ENCODE data around the gene SPOCD1.

Gene SPOCD1

DNA sequence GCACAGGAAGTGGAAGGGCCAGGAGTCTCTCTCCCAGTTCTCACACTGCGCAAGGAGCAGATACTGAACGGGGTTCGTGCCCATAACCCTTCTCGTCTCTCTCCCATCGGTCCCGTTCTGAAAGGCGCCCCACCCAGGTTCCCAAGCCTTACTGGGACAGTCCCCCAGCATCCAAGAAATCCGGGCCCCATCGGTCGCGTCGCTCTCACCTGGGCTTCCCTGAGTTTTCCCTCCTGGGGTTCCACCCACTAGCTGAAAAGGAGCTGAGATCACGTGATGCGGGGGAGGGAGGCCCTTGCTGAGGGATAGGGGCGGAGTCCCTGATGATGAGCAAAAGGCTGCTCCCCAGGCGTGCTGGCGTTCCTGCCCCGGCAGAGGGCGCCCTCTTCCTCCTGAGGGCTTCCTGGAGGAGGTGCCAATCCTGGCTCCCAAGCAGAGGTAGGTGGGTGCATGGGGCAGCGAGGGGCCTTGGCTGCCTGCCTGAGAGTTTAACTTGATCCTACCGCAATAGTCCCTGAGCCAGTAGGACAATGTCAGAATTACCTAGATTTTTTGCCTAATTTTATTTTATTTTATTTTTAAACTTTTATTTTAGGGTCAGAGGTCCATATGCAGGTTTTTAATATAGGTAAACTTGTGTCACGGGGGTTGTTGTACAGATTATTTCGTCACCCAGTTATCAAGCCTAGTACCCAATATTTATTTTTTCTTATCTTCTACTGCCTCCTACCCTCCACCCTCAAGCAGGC, at the start of gene SPOCD1:
SPOCD1 (minus strand) TSS at position 271 of the 749 bp plus-strand sequence. CDS start 689 bp downstream, outside the sequence.
- peak; percentile 59 for DNase-seq (ENCODE audit: low read depth, low spot score)

DNA sequence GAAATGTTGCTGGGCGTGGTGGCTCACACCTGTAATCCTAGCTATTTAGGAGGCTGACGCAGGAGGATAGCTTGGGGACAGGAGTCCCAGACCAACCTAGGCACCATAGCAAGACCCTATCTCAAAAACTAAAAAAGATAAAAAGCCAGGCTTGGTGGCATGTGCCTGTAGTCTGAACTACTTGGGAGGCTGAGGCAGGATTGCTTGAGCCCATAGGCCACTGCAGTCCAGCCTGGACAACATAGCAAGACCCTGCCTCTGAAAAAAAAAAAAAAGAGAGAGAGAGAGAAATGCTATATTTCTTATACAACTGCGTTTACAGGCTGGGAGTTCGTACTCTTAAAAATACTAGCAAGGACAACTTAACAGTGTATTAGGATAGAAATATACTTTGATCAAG, 46.2 kb upstream of the SPOCD1 start:
- no peak for DNase-seq (ENCODE audit: low read depth, low spot score)

DNA sequence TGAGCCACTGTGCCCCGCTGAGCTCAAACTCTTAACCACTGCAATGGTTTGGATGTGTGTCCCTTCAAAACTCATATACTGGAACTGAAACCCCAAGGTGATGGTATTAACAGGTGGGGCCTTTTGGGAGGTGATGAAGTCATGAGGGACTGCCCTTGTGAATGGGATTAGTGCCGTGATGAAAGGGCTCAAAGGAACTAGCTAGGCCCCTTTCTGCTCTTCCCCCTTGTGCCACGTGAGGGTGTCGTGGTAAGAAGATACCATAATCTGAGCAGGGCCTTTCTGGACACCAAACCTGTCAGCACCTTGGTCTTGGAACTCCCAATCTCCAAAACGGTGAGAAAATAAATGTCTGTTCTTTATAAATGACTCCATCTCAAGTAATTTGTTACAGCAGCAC, 45.5 kb upstream of the SPOCD1 start:
- DNase-seq (ENCODE audit: low read depth, low spot score) = no peak

DNA sequence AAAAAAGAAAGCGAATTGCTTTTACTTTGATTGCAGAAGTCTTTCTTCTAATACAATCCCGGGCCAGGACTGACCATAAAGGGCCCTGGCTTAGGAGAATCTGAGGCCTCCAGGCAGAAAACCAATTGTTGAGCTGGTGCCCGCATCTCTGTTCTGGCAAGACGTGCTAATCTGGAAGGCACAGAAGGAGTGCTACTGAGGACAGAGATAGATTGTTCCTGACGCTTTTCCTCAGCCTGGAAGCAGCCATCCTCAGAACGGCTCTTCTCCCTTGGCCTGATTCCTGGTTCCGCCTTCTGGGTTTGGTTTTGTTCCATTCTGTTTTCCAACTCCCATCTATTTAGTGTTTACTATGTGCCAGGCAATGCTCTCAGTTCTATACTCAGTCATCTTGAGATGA, 44.8 kb upstream of the SPOCD1 start:
- no peak for DNase-seq (ENCODE audit: low read depth, low spot score)

DNA sequence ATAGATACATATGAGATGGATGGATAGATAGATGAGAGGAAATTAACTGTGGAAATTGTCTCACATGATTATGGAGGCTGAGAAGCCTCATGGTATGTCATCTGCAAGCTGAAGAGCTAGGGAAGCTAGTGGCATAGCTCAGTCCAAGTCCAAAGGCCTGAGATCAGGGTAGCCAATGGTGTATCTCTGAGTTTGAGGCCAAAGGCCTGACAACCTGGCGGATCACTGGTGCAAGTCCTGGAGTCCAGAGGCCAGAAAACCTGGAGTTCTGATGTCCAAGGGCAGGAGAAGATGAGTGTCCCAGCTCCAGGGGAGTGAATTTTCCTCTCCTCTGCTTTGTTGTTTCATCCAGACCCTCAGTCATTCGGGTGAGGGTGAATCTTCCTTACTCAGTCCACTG, 43.9 kb upstream of the SPOCD1 start:
- no peak for DNase-seq (ENCODE audit: low read depth, low spot score)

DNA sequence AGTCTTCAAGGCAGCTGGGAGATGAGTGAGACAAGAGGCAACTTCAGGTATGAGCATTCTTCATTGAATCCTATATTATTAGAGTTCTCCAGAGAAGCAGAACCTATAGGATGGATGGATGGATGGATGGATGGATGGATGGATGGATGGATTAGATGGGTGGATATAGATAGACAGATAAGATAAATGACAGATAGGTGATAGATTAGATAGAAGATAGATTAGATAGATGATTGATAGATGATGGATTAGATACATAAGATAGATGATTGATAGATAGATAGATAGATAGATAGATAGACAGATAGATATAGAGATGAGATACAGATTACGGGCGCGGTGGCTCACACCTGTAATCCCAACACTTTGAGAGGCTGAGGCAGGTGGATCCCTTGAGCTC, 43.2 kb upstream of the SPOCD1 start:
- no peak for DNase-seq (ENCODE audit: low read depth, low spot score)

DNA sequence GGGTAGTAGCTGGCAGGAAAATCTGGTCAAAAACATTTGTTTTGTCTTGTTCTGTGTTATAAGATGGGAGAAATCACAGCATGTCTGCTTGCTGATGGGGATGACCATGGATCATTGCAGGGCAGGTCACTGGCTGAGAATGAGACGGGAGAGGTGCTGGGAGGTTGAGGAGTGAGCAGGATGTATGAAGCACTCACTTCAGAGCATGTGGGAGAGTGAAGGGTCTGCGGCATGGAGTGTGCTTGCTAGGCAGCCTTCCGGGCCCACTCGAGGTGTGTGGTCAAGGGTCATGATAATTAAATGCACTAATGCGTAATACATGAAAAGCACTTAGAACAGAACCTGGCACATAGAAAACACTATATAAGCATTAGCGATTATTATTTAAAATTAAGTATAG, 42.0 kb upstream of the SPOCD1 start:
- no peak for DNase-seq (ENCODE audit: low read depth, low spot score)

DNA sequence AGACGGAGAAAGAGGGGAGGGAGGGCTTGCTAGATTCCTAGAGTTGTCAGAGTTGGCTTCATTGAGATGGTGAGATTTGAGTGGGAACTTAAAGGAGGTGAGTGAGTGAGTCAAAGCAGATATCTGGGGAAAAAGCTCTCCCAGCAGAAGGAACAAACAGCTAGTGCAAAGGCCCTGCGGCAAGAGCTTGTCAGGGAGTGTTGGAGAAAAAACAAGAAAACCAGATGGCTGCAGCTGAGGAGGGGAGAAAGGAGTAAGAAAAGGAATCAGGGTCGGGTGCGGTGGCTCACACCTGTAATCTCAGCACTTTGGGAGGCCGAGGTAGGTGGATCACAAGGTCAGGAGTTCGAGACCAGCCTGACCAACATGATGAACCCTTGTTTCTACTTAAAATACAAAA, 40.3 kb upstream of the SPOCD1 start:
- no peak for DNase-seq (ENCODE audit: low read depth, low spot score)

DNA sequence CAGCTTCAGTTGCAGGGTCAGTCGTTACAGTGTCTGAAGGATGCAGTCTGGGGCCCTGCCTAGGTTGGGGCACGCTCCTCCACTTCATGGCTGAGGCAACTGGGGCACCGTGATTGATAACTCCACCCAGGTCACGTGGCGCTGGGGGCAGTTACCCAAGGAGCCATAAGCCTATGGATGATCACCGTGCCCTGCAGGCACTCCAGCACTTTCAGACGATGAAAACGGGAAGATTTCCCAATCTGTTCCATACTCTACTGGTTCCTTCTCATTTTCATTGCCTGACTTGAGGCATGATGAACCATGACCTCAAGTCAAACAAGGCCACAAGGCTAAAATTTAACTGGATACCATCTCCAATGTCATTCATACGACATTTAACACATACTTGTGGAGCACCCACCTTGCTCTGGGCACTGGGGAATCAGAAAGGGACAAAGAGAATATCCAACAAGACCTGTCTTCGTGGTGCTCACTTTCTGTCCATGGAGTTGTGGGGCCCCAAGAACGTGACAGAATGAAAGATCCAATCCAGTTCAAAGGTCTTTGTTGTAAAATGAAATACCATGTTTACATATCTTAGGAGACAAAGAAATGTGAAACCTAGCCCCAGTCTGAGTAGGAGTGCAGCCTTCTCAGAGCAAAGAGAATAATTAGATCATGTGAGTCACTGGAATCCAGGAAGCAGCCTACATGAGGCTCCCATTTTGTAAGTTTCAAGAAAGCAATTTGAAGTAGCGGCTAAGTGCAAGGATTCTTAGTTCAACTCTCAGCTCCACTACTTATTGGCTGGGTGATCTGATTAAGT, 39.4 kb upstream of the SPOCD1 start:
- no peak for DNase-seq (ENCODE audit: low read depth, low spot score)

DNA sequence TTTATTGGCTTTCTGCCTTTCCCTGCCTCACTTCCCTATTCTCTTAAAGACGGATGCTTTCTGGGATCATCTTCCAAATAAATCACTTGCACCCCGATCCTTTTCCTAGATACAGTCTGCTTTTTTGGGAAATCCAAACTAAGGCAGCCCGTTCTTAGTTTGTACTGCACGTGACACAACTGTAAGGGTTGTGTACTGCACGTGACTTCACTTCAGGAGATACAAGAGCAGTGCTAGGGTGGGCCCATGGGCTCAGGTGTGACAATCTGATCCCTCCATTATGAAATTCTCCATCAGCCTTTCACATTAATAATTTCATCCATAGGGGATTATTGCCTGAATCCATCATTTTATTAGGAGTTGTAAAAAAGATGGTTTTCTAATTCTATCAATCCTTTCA, 33.8 kb upstream of the SPOCD1 start:
- DNase-seq (ENCODE audit: low read depth, low spot score) = no peak

DNA sequence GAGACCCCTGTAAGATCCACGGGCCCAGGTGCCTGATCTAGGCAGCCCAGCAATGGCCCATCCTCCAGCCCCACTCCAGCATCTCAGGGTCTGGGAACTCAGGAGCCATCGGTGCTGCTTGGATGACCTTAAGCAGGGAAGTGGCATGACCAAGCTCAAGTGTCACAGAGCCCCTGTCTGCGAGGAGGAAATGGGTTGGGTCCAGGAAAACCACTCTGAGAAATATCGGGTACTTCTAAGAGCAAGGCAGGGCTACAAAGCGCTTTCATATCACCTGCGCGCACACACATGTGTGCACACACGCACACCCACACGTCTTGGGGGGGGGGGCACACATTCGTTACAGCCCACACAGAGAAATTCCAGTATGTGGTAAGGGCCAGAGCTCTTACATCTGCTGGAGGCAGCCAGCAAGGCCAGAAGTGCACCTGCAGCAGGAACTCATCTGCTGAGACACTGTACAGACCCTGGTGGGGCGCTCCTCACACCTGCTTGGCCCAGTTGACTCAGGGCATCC, 32.6 kb upstream of the SPOCD1 start:
- DNase-seq (ENCODE audit: low read depth, low spot score) = no peak

DNA sequence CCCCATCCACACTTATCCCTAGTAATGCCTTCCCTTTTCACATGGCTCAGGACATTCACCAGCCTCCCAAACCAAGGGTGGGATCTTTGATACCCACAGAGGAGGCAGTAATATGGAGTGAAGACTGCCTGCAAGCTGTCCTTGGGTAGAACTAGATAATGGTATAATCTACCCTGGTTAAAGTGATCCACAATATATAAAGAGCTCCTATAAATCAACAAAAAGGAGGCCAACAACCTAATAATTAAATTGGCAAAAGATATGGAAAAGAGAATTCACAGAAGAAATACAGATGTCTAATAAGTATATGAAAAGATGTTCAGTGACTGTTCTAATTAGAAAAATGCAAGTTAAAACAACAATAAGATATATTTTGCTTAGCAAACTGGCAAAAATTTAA, 30.7 kb upstream of the SPOCD1 start:
- no peak for DNase-seq (ENCODE audit: low read depth, low spot score)

DNA sequence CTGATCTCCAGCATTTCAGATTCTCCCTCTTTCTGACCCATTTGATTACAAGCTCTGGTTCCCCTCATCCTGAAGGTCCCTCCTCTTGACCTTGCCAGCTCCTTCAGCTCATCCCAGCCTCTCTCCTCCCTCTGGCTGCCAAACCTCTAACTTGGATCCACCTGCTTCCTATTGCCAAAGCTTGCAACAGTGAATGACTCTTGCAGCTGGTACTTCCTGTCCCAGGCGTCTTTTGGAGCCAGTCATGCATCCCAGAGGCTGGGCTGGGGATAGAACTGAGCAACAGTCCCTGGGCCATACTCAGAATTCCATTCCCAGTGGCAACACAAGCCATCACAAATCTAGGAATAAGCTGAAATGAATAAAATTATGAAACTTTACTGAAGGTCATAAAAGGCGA, 27.7 kb upstream of the SPOCD1 start:
- no peak for DNase-seq (ENCODE audit: low read depth, low spot score)

DNA sequence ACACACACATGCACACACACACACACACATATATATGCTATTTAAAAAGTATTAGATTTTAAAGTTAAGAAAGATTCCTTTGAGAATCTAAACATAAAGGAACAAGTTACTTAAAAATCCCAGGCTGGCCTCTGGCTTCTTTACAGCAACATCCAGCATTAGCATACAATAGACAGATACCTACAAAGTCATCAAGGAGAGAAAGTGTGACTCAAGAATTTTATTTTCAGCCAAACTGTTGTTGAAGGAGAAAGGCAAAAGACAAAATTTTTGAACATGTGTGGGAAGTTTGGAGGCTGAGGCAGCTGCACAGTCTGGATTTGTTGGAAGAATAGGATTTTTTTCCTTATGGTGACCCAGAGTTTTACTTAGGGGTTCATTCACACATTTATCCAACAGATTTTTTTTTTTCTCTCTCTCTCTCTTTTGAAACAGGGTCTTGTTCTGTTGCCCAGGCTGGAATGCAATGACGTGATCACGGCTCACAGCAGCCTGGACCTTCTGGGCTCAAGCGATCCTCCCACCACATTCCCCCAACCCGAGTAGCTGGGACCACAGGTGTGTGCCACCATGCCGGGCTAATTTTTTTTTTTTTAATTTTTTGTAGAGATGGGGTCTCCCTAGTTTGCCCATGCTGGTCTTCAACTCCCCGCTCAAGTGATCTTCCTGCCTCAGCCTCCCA, 24.0 kb upstream of the SPOCD1 start:
- DNase-seq (ENCODE audit: low read depth, low spot score) = no peak

DNA sequence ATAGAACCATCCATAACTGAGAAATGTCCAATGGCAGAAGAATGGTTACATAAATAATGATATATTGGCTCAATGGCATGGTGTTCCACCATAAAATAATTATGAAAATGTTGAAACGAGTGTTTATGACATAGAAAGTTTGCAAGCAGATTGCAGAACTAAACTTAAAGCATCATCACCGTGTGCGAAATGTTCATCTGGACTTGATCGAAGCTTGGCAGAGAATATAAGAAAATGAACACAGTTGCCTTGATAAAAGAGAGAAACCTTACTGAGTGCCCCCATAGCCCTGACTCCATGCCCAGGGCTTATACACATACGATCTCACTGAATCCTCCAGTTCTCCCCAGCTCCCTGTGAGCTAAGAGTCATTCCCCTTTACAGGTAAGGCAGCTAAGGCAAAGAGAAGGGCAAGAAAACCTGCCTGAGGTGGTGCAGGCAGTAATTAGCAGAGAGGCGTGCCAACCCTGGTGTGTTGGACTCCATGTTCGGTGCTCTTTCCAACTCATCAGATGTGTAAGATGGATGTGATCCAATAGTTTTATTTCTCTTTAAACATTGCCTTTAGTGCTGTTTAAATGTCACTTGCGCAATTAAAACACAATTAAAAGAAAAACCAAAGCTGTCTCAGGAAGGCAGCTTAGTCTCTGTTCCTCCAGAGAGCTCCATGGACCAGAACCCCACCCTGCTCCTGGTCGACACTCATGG, 21.8 kb upstream of the SPOCD1 start:
- no peak for DNase-seq (ENCODE audit: low read depth, low spot score)

DNA sequence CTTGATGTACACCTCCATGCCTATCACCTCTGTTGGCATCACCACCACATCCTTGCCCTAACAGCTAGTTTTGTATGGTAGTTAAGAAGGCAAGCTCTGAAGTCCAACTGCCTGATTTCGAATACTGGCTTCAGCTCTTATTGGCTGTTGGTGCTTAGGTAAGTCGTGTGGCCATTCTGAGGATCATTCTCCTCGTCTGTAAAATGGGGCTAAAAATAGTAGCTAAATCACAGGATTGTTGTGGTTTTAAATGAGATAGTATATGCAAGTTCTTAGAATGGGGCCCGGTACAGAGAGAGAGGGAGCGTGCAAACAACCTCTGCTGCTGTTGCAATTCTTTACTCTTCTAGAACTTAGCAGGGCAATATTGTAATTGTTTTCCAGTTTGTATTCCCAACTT, 20.8 kb upstream of the SPOCD1 start:
- DNase-seq (ENCODE audit: low read depth, low spot score) = no peak

DNA sequence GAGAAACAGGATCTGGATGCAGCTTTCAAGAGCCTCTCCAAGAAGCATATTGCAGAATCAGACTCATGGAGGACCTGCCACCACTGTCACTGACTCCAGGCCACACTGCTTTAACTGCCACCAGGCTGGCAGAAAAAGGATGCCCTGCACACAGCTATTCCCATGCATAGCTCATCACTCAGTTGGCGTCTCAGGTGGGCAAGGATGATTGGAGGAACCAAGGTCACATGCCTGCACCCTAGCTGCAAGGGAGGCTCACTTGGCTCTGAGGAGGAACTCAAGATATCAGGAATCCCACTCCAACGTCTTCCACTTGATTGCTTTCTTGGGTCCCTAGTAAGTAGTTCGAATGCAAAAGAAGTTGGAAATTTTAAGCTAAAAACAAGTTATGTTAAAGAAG, 19.6 kb upstream of the SPOCD1 start:
- no peak for DNase-seq (ENCODE audit: low read depth, low spot score)

DNA sequence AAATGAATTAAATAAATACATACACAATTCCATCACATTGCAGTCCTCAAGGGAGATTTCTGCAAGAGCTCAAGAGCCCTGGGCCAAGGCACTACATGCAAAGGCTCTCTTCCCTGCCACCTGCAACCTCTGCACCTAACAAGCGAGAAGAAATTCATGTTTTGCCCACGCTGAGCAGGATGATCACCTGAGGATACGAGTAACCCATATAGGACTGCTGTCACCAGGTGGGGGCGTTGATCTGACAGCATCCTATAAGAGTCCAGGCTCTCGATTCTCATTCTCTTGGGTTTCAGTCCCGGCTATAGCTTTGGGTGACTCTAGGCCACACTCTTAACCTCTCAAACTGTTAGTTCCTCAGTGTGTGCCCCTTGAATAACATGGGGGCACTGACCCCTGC, 18.7 kb upstream of the SPOCD1 start:
- no peak for DNase-seq (ENCODE audit: low read depth, low spot score)

DNA sequence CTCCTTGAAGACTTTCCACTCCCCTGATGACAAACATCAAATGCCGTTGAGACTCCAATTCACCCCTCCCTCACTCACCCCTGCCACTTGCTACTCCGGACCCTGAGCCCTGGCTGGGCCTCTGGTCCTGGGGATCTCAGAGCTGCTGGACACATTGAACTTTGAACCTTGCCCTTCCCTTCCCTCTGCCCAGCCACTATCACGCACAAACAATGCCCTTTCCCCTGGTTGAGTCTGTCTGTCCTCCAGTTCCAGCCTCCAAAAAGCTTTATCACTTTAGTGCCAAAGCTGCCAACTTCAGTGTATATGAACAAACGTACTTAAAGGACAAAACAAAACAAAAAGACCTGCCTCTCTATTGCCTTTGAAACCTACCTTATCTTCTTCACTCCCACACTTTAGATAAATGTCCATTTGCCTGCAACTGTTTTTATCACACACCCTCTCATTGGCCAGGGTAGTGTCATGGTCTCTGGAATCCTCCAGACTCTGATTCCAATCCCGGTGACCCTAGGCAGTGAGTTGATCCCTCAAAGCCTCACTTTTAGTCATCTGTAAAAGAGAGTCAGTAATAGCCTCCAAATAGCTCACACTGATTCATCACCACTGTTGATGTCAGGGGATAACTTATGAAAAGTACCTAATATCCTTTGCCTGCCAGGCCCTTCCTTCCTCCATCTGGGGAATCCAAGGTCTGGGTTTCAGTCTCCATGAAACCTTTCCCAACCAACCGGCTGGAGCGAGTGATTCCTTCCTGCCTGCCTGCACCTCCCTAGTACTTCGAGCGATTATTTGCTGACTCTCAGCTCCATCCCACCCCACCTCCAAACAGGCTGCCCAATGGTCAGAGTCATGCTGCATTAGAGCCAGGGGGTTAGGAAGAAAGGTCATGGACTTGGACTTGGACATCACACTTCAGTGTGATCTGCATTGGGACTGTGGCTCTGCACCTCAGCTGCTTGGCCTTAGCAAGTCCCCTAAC, 15.9 kb upstream of the SPOCD1 start:
- DNase-seq (ENCODE audit: low read depth, low spot score) = no peak

DNA sequence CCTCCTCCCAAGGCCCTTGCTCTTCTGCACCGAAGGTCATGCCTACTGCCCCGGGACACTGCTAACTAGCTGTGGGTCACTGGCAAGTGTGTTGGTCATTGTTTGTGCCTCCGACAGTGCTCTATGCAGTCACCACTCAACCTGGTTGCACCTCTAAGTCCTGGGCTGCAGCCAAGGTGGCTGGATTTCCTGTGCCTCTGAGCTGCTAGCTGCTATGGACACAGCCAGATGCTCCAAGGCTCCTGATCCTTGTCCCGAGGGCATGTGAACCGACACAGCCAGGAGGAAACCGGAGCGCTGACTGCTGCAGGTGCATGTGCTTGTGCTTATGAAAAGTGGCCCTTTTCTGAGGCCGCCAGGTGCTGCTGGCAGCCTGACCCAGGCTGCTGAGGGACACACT, 14.7 kb upstream of the SPOCD1 start:
- no peak for DNase-seq (ENCODE audit: low read depth, low spot score)

DNA sequence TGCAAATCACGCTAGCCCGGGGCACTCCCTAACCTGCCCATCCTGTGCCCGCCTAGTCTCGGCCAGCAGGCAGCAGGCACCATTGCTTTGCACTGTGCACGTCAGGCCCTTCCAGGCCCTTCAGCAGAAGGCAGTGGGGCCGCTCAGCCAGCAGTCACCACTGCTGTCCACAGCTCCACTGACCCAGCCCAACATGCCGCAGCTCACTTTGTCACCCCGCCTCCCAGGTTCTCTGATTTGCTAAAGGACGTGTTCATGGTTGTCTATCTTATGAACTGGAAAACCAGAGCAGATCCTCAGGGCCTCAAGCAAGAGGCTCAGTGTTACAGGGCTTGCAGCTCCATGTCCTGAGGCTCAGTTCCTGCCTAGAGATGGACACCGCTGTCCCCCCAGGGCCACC, 14.2 kb upstream of the SPOCD1 start:
- DNase-seq (ENCODE audit: low read depth, low spot score) = no peak

Measured in activated CD4-positive, CD25-positive, alpha-beta regulatory T cell treated with anti-CD3 and anti-CD28 coated beads, Interleukin-2, amount 50 U/mL, for 16 hours (primary cell).